ENCODE data around the gene PRKRIP1.
"Not testable (repeated sequence)": the region's sequence is repeated elsewhere in the genome, so short reads cannot be mapped to it uniquely, and the experiment has no call there.

Gene PRKRIP1

GRCh38 chr7:102460467-102460866 lies 64.3 kb downstream of the PRKRIP1 start:
- no peak for DNase-seq

- peak; percentile 42 for DNase-seq
Observed at GRCh38 chr7:102463841-102464576, 67.8 kb downstream of the PRKRIP1 start.

- DNase-seq, result peak; percentile 97
Observed at GRCh38 chr7:102464577-102465280, 68.6 kb downstream of the PRKRIP1 start, which contains the start of the genes ALKBH4 and LRWD1. TSS of gene ALKBH4 (minus strand) at chr7:102464863. CDS start at chr7:102464836, 27 bp downstream. TSS of gene LRWD1 (plus strand) at chr7:102464984. CDS start at chr7:102465081, 97 bp downstream.

- DNase-seq, result no peak
Observed at GRCh38 chr7:102466097-102466496, 69.9 kb downstream of the PRKRIP1 start.

GRCh38 chr7:102467581-102468477 lies 71.7 kb downstream of the PRKRIP1 start:
- DNase-seq, result no peak

- DNase-seq, result no peak
Observed at GRCh38 chr7:102468478-102469350, 72.6 kb downstream of the PRKRIP1 start.

- no peak for DNase-seq
Observed at GRCh38 chr7:102469351-102469971, 73.3 kb downstream of the PRKRIP1 start.

- DNase-seq, result no peak
Observed at GRCh38 chr7:102469972-102470825, 74.0 kb downstream of the PRKRIP1 start.

GRCh38 chr7:102471791-102472125 lies 75.6 kb downstream of the PRKRIP1 start:
- DNase-seq, result no peak

GRCh38 chr7:102472126-102473041 lies 76.2 kb downstream of the PRKRIP1 start:
- DNase-seq, result peak; percentile 47

GRCh38 chr7:102473271-102473991 lies 77.3 kb downstream of the PRKRIP1 start:
- DNase-seq, result no peak

GRCh38 chr7:102474116-102474515 lies 78.0 kb downstream of the PRKRIP1 start:
- not testable (repeated sequence) for DNase-seq

- DNase-seq, result not testable (repeated sequence)
Observed at GRCh38 chr7:102474736-102475435, 78.7 kb downstream of the PRKRIP1 start.
